ENCODE measurements around the gene TSSK2. TPM values are rescaled to one million over a fixed set of nuclear protein-coding genes. Genes with fewer than 3 reads are reported as not detected.

TSSK2 gene
- total and polyA plus RNA-seq, 2 of the 8 experiments (the other 6 are each of a cell fraction or from before 2014, with no cell fraction given) = not detected

DNA sequence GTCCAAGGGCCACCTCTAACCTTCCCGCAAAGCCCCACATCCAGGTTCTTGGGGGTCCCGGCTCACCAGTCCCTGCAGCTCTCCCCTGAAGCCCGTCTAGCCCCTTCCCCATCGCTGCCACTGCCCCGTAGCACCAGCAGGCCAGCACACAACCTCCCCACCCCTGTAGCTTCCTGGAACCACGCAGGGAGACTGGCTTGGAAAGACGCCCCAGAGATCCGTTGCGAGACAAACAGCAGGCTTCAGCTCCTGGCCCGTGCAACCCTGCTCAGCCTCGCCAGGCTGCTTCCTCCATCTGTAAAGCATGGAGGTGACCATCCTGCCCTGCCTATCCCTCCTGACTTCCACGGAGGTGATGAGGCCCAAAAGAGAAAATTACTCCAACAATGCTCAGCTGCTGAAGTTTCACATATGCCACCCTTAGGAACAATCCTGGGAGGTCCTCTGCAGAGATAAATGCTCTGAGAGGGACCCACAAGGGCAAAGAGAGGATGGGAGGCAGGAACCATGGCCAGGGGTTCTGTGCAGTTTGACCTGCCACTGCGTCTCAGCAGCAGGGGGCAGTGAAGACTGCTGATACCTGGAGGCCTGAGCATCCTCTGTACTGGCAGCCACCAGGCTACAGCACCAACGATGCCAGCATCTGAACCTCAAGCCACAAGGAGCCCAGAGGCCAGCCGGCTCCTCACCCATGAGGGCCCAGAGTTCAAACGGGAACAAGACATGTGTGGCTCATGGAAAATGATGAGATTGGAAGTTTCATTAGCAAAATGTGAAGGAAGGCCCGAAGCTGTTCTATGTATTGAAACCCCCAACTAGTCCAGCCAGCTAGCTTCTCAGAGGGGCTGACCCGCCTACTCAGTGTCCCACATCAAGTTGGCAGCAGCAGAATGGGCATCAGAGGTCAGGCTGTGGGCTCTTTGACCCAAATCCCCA, 25.0 kb upstream of the TSSK2 start:
- Histone ChIP-seq H3K4me2 (ENCODE audit: insufficient read depth in 1 of 2, low read depth in 2 of 2, low read length in 2 of 2) (no peak overlapping the region), H4K8ac (ENCODE audit: extremely low read depth, insufficient read depth, low read length) (no peak overlapping the region; the same call in 1 of the 2 replicates), H3K23ac (ENCODE audit: insufficient read length) (no peak overlapping the region), H2AFZ (ENCODE audit: low read length) (no peak overlapping the region), H3K18ac (ENCODE audit: extremely low read depth, low read length) (no peak overlapping the region), H2BK120ac (replicated peaks; ENCODE audit: low read depth, low read length) (no peak overlapping the region), H3K27me3 (replicated peaks in 1 of 4; ENCODE audit: control insufficient read depth in 3 of 4, extremely low read depth in 1 of 4, insufficient read depth in 3 of 4, low read length in 3 of 4) (no peaks in the 10 kb centered on the region; a peak in 1 of 7 replicates), H3K36me3 (ENCODE audit: control insufficient read depth in 2 of 4, insufficient read depth in 4 of 4, low read length in 3 of 4) (no peaks in the 10 kb centered on the region), H3K4ac (replicated peaks; ENCODE audit: insufficient read length, low read depth, low read length) (no peak overlapping the region), H4K5ac (ENCODE audit: insufficient read length, low read depth, low read length) (no peak overlapping the region), H4K20me1 (replicated peaks in 1 of 2; ENCODE audit: control insufficient read depth in 1 of 2, insufficient read depth in 2 of 2, low read length in 2 of 2) (peaks cover 22 to 40% of the 10 kb centered on the region in 2 experiments), H3K14ac (ENCODE audit: insufficient read length) (no peak overlapping the region), H2AK5ac (ENCODE audit: low read depth, low read length) (no peak overlapping the region), H3K4me3 (ENCODE audit: extremely low read depth in 1 of 4, insufficient read depth in 2 of 4, low read depth in 3 of 4, low read length in 4 of 4) (no peak overlapping the region), H3K79me2 (ENCODE audit: control insufficient read depth in 1 of 2, insufficient read depth in 2 of 2, low read length in 2 of 2) (peaks cover 26 to 90% of the 10 kb centered on the region in 2 experiments), H3K9me3 (ENCODE audit: insufficient read depth in 2 of 2, low read depth in 1 of 2, low read length in 1 of 2) (no peaks in the 10 kb centered on the region), H3K79me1 (ENCODE audit: low read depth, low read length) (peaks cover 17% of the 10 kb centered on the region), H2BK12ac (ENCODE audit: low read depth, low read length) (no peak overlapping the region), H4K91ac (replicated peaks; ENCODE audit: insufficient read length, low read length) (no peak overlapping the region), H2BK15ac (ENCODE audit: low read length) (no peak overlapping the region), H3K56ac (replicated peaks; ENCODE audit: insufficient read length, low read depth, low read length) (no peak overlapping the region), H3K4me1 (replicated peaks in 1 of 4; ENCODE audit: control insufficient read depth in 3 of 4, insufficient read depth in 4 of 4, low read length in 3 of 4) (peaks cover 4 to 10% (median 7%) of the 10 kb centered on the region in 4 experiments), H2BK20ac (ENCODE audit: low read length) (no peak overlapping the region), H2BK5ac (ENCODE audit: low read depth, low read length) (no peak overlapping the region), H3K27ac (ENCODE audit: low read depth, low read length) (no peak overlapping the region), H3K23me2 (ENCODE audit: low read depth, low read length) (no peaks in the 10 kb centered on the region), H3K9ac (replicated peaks in 1 of 4; ENCODE audit: extremely low read depth in 1 of 4, low read depth in 3 of 4, low read length in 3 of 4) (no peak overlapping the region)
- DNase-seq (ENCODE audit: low read depth in 1 of 2, low spot score in 2 of 2) = no peak
- CTCF ChIA-PET (ENCODE audit: partially characterized antibody) = interaction anchor here (0.7 to 1.8 kb wide), 8 partner anchors 9 to 67 kb away, joined by 3 to 9 read pairs (median 3); partner anchors contain the start of gene DGCR2
- WGBS, 2 experiments (ENCODE audit: extremely low coverage in 1 of 2, insufficient coverage in 1 of 2, insufficient read length in 1 of 2, insufficient replicate concordance in 2 of 2, low coverage in 1 of 2, low lambda C conversion rate in 2 of 2, missing lambda C conversion rate in 1 of 2) = 89% methylated on average over 18 of the region's 18 CpGs; no CpG with 5 or more reads in 1 of the 2 experiments
- no peak for FAIRE-seq
- POLR2A ChIA-PET (ENCODE audit: partially characterized antibody) = no interaction called here
- TF ChIP-seq SRF (IDR thresholded peaks at IDR 0.05; ENCODE audit: low read depth, low read length) (no peak), BCL11A (IDR thresholded peaks at IDR 0.05; ENCODE audit: low read depth in 2 of 2, low read length in 2 of 2) (no peak), GABPA (IDR thresholded peaks at IDR 0.05; ENCODE audit: borderline replicate concordance, insufficient read depth, low read length) (no peak), CTCF (IDR thresholded peaks at IDR 0.05; ENCODE audit: control extremely low read depth in 1 of 3, insufficient read depth in 1 of 3, low read depth in 1 of 3, low read length in 3 of 3) (peak; percentile 46 to 67 (median 58)), TAF7 (optimal IDR thresholded peaks at IDR 0.05; ENCODE audit: borderline replicate concordance, low read depth, low read length) (no peak), CHD1 (IDR thresholded peaks at IDR 0.05; ENCODE audit: low read depth, low read length) (no peak), RAD21 (IDR thresholded peaks at IDR 0.05 in 1 of 2, conservative IDR thresholded peaks at IDR 0.05 in 1 of 2; ENCODE audit: low read depth in 2 of 2, low read length in 2 of 2) (peak; percentile 55 to 58), RFX5 (IDR thresholded peaks at IDR 0.05; ENCODE audit: borderline replicate concordance, low read depth, low read length) (no peak)

Data from H1 (cell line).